K562 (cell line): ENCODE data around the gene ASPHD1. TPM values are rescaled to one million over a fixed set of nuclear protein-coding genes. Genes with fewer than 3 reads are reported as not detected.

Experiments used
- ATAC-seq: fragments of 200-7000 bp; cut with Tn5 transposase; 3 replicates; pipeline ENCODE4 v1.9.1; 2020; ENCODE audit warnings: moderate library complexity
- BruUV-seq: library from RNA; stranded (reverse); fragments of 400-500 nt; replicated peaks from 2 replicates; lab custom pipeline; 2021; lab: Mats Ljungman, UMichigan
- CTCF ChIA-PET: fragments of 300-600 bp; formaldehyde crosslinking; extraction: SDS; loops from one replicate; lab custom pipeline; 2021; ENCODE audit warnings: low intra/inter-chr PET ratio; lab: Yijun Ruan, JAX
- POLR2A ChIA-PET: fragments of 300-600, 350-650 bp; sonication (Branson Sonifier 250); formaldehyde crosslinking; extraction: SDS; loops from one replicate; lab custom pipeline; 2021; ENCODE audit warnings: antibody characterized with exemption, inconsistent platforms; lab: Yijun Ruan, JAX
- DNase-seq, 4 experiments: peaks; one replicate each; pipeline versions ENCODE4 v3.0.0 to v3.0.0-alpha.2; 2011 to 2018; ENCODE audit warnings: low spot score in 3 of 4, mixed read lengths in 3 of 4; ENCODE audit errors: extremely low read depth in 1 of 4
- FAIRE-seq: peaks from 2 replicates; lab custom pipeline; 2011; peaks lifted over from hg19 to GRCh38; lab: Jason Lieb, UNC
- H2AFZ ChIP-seq: 2 replicates; pipeline ENCODE4 v1.6.0; 2011; ENCODE audit warnings: low read depth, low read length, control low read depth, inconsistent platforms
- H3K27ac ChIP-seq: fragments of 200-600 bp; 3 replicates; pipeline ENCODE4 v1.8.0; 2011; ENCODE audit warnings: low read depth, mild to moderate bottlenecking, control low read depth, inconsistent platforms, low read length, moderate library complexity, mixed read lengths; ENCODE audit errors: extremely low read depth
- H3K27me3 ChIP-seq, 2 experiments: fragments of 300-600 bp in 1 of 2; 2 replicates in 1 of 2; 3 replicates in 1 of 2; pipeline versions ENCODE4 v1.6.0 to v1.8.0; 2011; ENCODE audit warnings: inconsistent platforms in 2 of 2, low read length in 2 of 2, mild to moderate bottlenecking in 1 of 2, mixed read lengths in 1 of 2, moderate library complexity in 1 of 2; ENCODE audit not compliant: control insufficient read depth in 2 of 2, insufficient read depth in 2 of 2
- H3K36me3 ChIP-seq: fragments of 300-600 bp; 3 replicates; pipeline ENCODE4 v1.8.0; 2011; ENCODE audit warnings: mild to moderate bottlenecking, low read length, inconsistent platforms; ENCODE audit not compliant: control insufficient read depth, insufficient read depth
- H3K4me1 ChIP-seq, 2 experiments: fragments of 200-600 bp in 1 of 2; replicated peaks in 1 of 2; 2 replicates in 1 of 2; 3 replicates in 1 of 2; pipeline versions ENCODE4 v1.5.1 to v1.8.0; 2011; ENCODE audit warnings: inconsistent platforms in 2 of 2, low read length in 2 of 2, mild to moderate bottlenecking in 1 of 2, mixed read lengths in 1 of 2, moderate library complexity in 1 of 2; ENCODE audit not compliant: control insufficient read depth in 2 of 2, insufficient read depth in 2 of 2
- H3K4me2 ChIP-seq: 2 replicates; pipeline ENCODE4 v1.6.1; 2011; ENCODE audit warnings: low read length, control low read depth, inconsistent platforms, mixed read lengths; ENCODE audit not compliant: insufficient read depth
- H3K4me3 ChIP-seq: fragments of 200-600 bp; sonication (generic), shearing (Covaris generic); 2 replicates; pipeline ENCODE4 v1.5.1; 2016; ENCODE audit warnings: control low read depth, inconsistent platforms
- H3K79me2 ChIP-seq: fragments of 200-600 bp; 3 replicates; pipeline ENCODE4 v1.8.0; 2011; ENCODE audit warnings: low read length, inconsistent platforms; ENCODE audit not compliant: control insufficient read depth, insufficient read depth
- H3K9ac ChIP-seq, 2 experiments: 2 replicates each; pipeline versions ENCODE4 v1.6.0 to v1.6.1; 2011; ENCODE audit warnings: low read depth in 2 of 2, low read length in 2 of 2, control low read depth in 1 of 2, inconsistent platforms in 1 of 2, mild to moderate bottlenecking in 1 of 2, mixed read lengths in 1 of 2; ENCODE audit not compliant: insufficient read depth in 1 of 2
- H3K9me1 ChIP-seq: one replicate; pipeline ENCODE4 v1.6.0; 2011; ENCODE audit warnings: inconsistent platforms, mild to moderate bottlenecking, low read length, moderate library complexity; ENCODE audit not compliant: control insufficient read depth, insufficient read depth
- H3K9me3 ChIP-seq: replicated peaks from 2 replicates; pipeline ENCODE4 v1.5.1; 2011; ENCODE audit warnings: low read depth, low read length, inconsistent platforms; ENCODE audit not compliant: control insufficient read depth, insufficient read depth
- H4K20me1 ChIP-seq: replicated peaks from 2 replicates; pipeline ENCODE4 v1.6.1; 2011; ENCODE audit warnings: low read length, inconsistent platforms, mixed read lengths; ENCODE audit not compliant: control insufficient read depth, insufficient read depth
- EWSR1 ChIP-seq: fragments of 450-650 bp; IDR thresholded peaks from 2 replicates; pipeline ENCODE4 v1.6.1; 2018; ENCODE audit warnings: borderline replicate concordance, mild to moderate bottlenecking, low read depth, moderate library complexity; ENCODE audit not compliant: partially characterized antibody
- HDAC6 ChIP-seq: IDR thresholded peaks from 2 replicates; pipeline ENCODE4 v1.6.1; 2012; ENCODE audit warnings: low read depth, mild to moderate bottlenecking, control low read depth, inconsistent platforms, low read length, moderate library complexity
- JUNB ChIP-seq: fragments of 450-650 bp; formaldehyde crosslinking; conservative IDR thresholded peaks from 2 replicates; pipeline ENCODE4 v1.4.0; 2020; ENCODE audit warnings: mild to moderate bottlenecking
- KLF1 ChIP-seq: fragments of 450-650 bp; IDR thresholded peaks from 2 replicates; pipeline ENCODE4 v1.6.1; 2016; ENCODE audit warnings: missing genetic modification characterization, missing compliant biosample characterization
- RBM22 ChIP-seq: fragments of 200-400 bp; formaldehyde crosslinking; IDR thresholded peaks from 2 replicates; pipeline ENCODE4 v1.6.1; 2018; ENCODE audit warnings: low read length, low read depth; ENCODE audit not compliant: poor library complexity, severe bottlenecking
- RBM25 ChIP-seq: fragments of 200-400 bp; formaldehyde crosslinking; IDR thresholded peaks from 2 replicates; pipeline ENCODE4 v1.6.1; 2018; ENCODE audit warnings: low read length, low read depth, moderate library complexity; ENCODE audit not compliant: severe bottlenecking
- WHSC1 ChIP-seq: IDR thresholded peaks from one replicate; pipeline ENCODE4 v1.6.1; 2012; ENCODE audit warnings: low read length, control low read depth, inconsistent platforms
- WGBS: fragments of 100-300 bp; shearing (Covaris generic); methylation state at CpG from one replicate; pipeline ENCODE4 v1.1.6; 2016; ENCODE audit warnings: low coverage, mixed read lengths; ENCODE audit not compliant: insufficient coverage; ENCODE audit errors: missing lambda C conversion rate; 5-methylcytosine and 5-hydroxymethylcytosine counted together
- in situ Hi-C: fragments of 300-500 bp; cut with MboI; formaldehyde crosslinking; loops from 4 replicates; pipeline ENCODE4 v1.15.0; 2018; ENCODE audit warnings: inconsistent platforms, mixed read lengths
- intact Hi-C: fragments of 100-400 bp; cut with micrococcal nuclease; formaldehyde crosslinking; loops from 2 replicates; pipeline ENCODE4 v1.14.2; 2022
- polyA plus RNA-seq, 8 experiments: library from polyadenylated mRNA; depleted of rRNA in 4 of 8; stranded (reverse) in 5 of 8; unstranded in 3 of 8; fragments of >200 nt; fragmentation: Nextera tagmentation in 2 of 8; fragmentation: Illumina TruSeq in 1 of 8; extraction: Ambion mirVana in 2 of 8; extraction: Trizol in 1 of 8; gene quantifications; 2 replicates each; pipeline versions ENCODE4 v1.2.1 to v1.2.3, GENCODE V29; 2011 to 2014; ENCODE audit warnings: inconsistent platforms in 1 of 8, missing spikeins in 1 of 8
- total RNA-seq, 7 experiments: library from RNA; depleted of rRNA in 6 of 7; stranded (reverse); fragments of >200 nt in 6 of 7; fragmentation: Illumina TruSeq in 2 of 7; extraction: Trizol in 2 of 7; gene quantifications; 2 replicates each; pipeline versions ENCODE4 v1.2.1 to v1.2.3, GENCODE V29; 2011 to 2021; ENCODE audit warnings: low replicate concordance in 1 of 7
- TF ChIP-seq, protein P1 (sequence below), 2 experiments: IDR thresholded peaks in 1 of 2; conservative IDR thresholded peaks in 1 of 2; 2 replicates each; pipeline ENCODE4 v1.6.1; 2016; ENCODE audit warnings: low read depth in 2 of 2, mild to moderate bottlenecking in 1 of 2, missing compliant biosample characterization in 1 of 2, missing genetic modification characterization in 1 of 2, moderate library complexity in 1 of 2

ASPHD1 gene
- total and polyA plus RNA-seq, 9 of the 15 experiments (the other 6 are each of a cell fraction or from before 2014, with no cell fraction given), result 0.03 to 0.70 (median 0.24) TPM; not detected in 5

- TF ChIP-seq, protein P1, sequence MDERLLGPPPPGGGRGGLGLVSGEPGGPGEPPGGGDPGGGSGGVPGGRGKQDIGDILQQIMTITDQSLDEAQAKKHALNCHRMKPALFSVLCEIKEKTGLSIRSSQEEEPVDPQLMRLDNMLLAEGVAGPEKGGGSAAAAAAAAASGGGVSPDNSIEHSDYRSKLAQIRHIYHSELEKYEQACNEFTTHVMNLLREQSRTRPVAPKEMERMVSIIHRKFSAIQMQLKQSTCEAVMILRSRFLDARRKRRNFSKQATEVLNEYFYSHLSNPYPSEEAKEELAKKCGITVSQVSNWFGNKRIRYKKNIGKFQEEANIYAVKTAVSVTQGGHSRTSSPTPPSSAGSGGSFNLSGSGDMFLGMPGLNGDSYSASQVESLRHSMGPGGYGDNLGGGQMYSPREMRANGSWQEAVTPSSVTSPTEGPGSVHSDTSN (CRISPR knock-in tag; IDR thresholded peaks at IDR 0.05; ENCODE audit: low read depth), result no peak
- TF ChIP-seq, protein P1 (tag; conservative IDR thresholded peaks at IDR 0.05; ENCODE audit: low read depth), result no peak
- TF ChIP-seq HDAC6 (no peak), WHSC1 (no peak)
These were observed 13.2 kb downstream of the ASPHD1 start (continued) for GRCh38 chr16:29913514-29913913.

DNA sequence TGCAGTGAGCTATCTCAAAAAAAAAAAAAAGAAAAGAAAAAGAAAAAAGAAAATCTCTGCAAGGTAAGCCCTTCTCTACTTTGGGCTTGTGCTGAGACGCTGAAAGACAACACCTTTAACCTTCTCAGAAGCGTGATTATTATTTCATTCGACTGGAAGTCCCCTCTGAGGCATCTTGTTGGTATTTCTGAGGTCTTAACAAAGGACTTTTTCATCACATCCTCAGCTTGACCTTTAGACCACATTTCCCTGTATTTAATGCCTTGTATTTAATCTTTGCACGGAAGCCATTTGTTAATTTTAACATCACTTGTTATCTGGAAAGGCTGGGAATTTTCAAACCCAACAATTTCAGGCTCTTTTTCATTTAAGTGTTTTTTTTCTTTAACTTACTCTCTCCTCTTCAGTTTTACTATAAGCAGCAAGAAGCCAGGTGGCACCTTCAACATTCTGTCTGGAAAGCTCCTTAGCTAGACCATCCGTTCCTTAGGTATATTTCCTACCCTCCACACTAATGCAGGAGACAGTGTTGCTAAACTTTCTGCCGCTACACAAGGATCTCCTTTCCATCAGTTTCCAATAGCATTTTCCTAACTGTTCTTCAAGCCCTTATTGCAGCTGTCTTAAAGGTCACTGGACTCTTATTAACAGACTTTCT is 15.4 kb downstream of the ASPHD1 start:
- POLR2A ChIA-PET, result interaction anchor here (0.5 to 1.5 kb wide), 3 partner anchors 11 to 38 kb away, joined by 3 to 11 read pairs (median 4); partner anchors contain the start of gene KCTD13
- Histone ChIP-seq H3K27me3 (no peaks in the 10 kb centered on the region), H3K9me3 (no peaks in the 10 kb centered on the region), H3K27ac (no peak overlapping the region), H4K20me1 (no peaks in the 10 kb centered on the region), H3K9me1 (no peaks in the 10 kb centered on the region), H3K4me3 (no peak overlapping the region), H3K4me1 (peaks cover 0 to 9% of the 10 kb centered on the region in 2 experiments; a peak in 2 of 5 replicates), H3K4me2 (no peak overlapping the region), H3K79me2 (no peaks in the 10 kb centered on the region), H3K9ac (no peak overlapping the region), H2AFZ (no peak overlapping the region), H3K36me3 (peaks cover 38% of the 10 kb centered on the region)
- TF ChIP-seq EWSR1 (no peak), RBM25 (no peak), KLF1 (no peak), RBM22 (no peak), JUNB (CRISPR knock-in tag) (no peak)
- intact Hi-C loops (no loop called here), in situ Hi-C loops (no loop called here)
- ATAC-seq, result no peak
- no peak for FAIRE-seq
- 89% methylated on average over 6 of the region's 6 CpGs for WGBS
- CTCF ChIA-PET, result no interaction called here
- no peak for DNase-seq
- no TSS peak for BruUV-seq
